ENCODE results near the gene SH3BP4. TPM values are rescaled to one million over a fixed set of nuclear protein-coding genes. Genes with fewer than 3 reads are reported as not detected.

Gene SH3BP4
- total and polyA plus RNA-seq, 2 donors (not counting 1 experiment from before 2014, with no cell fraction given) = 1.00 to 1.3 TPM

GRCh38 chr2:235095569-235095968 is 143.8 kb downstream of the SH3BP4 start:
- Histone ChIP-seq H3K27me3 (replicated peaks in 1 of 4; ENCODE audit: control extremely low read depth in 1 of 4, control insufficient read depth in 3 of 4, insufficient read depth in 4 of 4, low read length in 3 of 4) (peaks cover 0 to 5% (median 0%) of the 10 kb centered on the region in 4 experiments), H4K20me1 (ENCODE audit: control insufficient read depth, insufficient read depth, low read length, poor library complexity, severe bottlenecking) (no peaks in the 10 kb centered on the region), H3K9me3 (ENCODE audit: control extremely low read depth in 1 of 3, control insufficient read depth in 2 of 3, insufficient read depth in 1 of 3, low read length in 2 of 3) (no peaks in the 10 kb centered on the region), H3K9ac (ENCODE audit: low read length) (no peak overlapping the region), H3K36me3 (replicated peaks in 1 of 2; ENCODE audit: control extremely low read depth in 1 of 2, control insufficient read depth in 1 of 2, extremely low read depth in 1 of 2, insufficient read depth in 2 of 2, low read length in 1 of 2) (no peaks in the 10 kb centered on the region), H3K27ac (ENCODE audit: low read length in 2 of 2) (no peak overlapping the region), H3K4me1 (ENCODE audit: control insufficient read depth in 2 of 2, insufficient read depth in 2 of 2, low read length in 2 of 2) (no peaks in the 10 kb centered on the region), H2AFZ (ENCODE audit: insufficient read depth, low read depth, low read length, poor library complexity, severe bottlenecking) (no peak overlapping the region), H3K4me3 (ENCODE audit: control extremely low read depth in 1 of 5, extremely low read depth in 1 of 5, insufficient read depth in 1 of 5, low read depth in 2 of 5, low read length in 4 of 5) (no peak overlapping the region), H3K4me2 (replicated peaks; ENCODE audit: low read depth, low read length, poor library complexity, severe bottlenecking) (no peak overlapping the region), H3K79me2 (ENCODE audit: control insufficient read depth, insufficient read depth, low read length) (no peaks in the 10 kb centered on the region)
- ChIA-PET CTCF (no interaction called here), POLR2A (no interaction called here)
- intact Hi-C loops (cut with micrococcal nuclease) = no loop called here
- WGBS (ENCODE audit: insufficient coverage) = 88% methylated on average over 1 of the region's 2 CpGs
- DNase-seq (no peak), ATAC-seq (ENCODE audit: low read depth) (no peak)
- no peaks in the 10 kb centered on the region for H3K9me3 Mint-ChIP-seq (ENCODE audit: insufficient read depth)
- H3K4me1 Mint-ChIP-seq = no peaks in the 10 kb centered on the region
- no peak for TF ChIP-seq EZH2 (IDR thresholded peaks at IDR 0.05; ENCODE audit: borderline replicate concordance, insufficient read depth, low read depth, low read length, poor library complexity, severe bottlenecking)
- TF ChIP-seq CTCF (IDR thresholded peaks at IDR 0.05) = no peak
- no peak overlapping the region for H3K27ac Mint-ChIP-seq
- no peak overlapping the region for H3K4me3 Mint-ChIP-seq
- H3K27me3 Mint-ChIP-seq = peaks cover 25% of the 10 kb centered on the region

GRCh38 chr2:235096447-235096846 is 144.6 kb downstream of the SH3BP4 start:
- Histone ChIP-seq H3K4me2 (replicated peaks; ENCODE audit: low read depth, low read length, poor library complexity, severe bottlenecking) (no peak overlapping the region), H4K20me1 (ENCODE audit: control insufficient read depth, insufficient read depth, low read length, poor library complexity, severe bottlenecking) (no peaks in the 10 kb centered on the region), H3K36me3 (replicated peaks in 1 of 2; ENCODE audit: control extremely low read depth in 1 of 2, control insufficient read depth in 1 of 2, extremely low read depth in 1 of 2, insufficient read depth in 2 of 2, low read length in 1 of 2) (no peaks in the 10 kb centered on the region), H3K79me2 (ENCODE audit: control insufficient read depth, insufficient read depth, low read length) (no peaks in the 10 kb centered on the region), H3K27me3 (replicated peaks in 1 of 4; ENCODE audit: control extremely low read depth in 1 of 4, control insufficient read depth in 3 of 4, insufficient read depth in 4 of 4, low read length in 3 of 4) (peaks cover 0 to 7% (median 0%) of the 10 kb centered on the region in 4 experiments), H3K4me1 (ENCODE audit: control insufficient read depth in 2 of 2, insufficient read depth in 2 of 2, low read length in 2 of 2) (no peaks in the 10 kb centered on the region), H3K9ac (ENCODE audit: low read length) (no peak overlapping the region), H2AFZ (ENCODE audit: insufficient read depth, low read depth, low read length, poor library complexity, severe bottlenecking) (no peak overlapping the region), H3K9me3 (ENCODE audit: control extremely low read depth in 1 of 3, control insufficient read depth in 2 of 3, insufficient read depth in 1 of 3, low read length in 2 of 3) (no peaks in the 10 kb centered on the region), H3K27ac (ENCODE audit: low read length in 2 of 2) (no peak overlapping the region), H3K4me3 (ENCODE audit: control extremely low read depth in 1 of 5, extremely low read depth in 1 of 5, insufficient read depth in 1 of 5, low read depth in 2 of 5, low read length in 4 of 5) (no peak overlapping the region)
- POLR2A ChIA-PET = no interaction called here
- Mint-ChIP-seq H3K27me3 (peaks cover 25% of the 10 kb centered on the region), H3K4me3 (no peak overlapping the region), H3K27ac (no peak overlapping the region), H3K9me3 (ENCODE audit: insufficient read depth) (no peaks in the 10 kb centered on the region), H3K4me1 (no peaks in the 10 kb centered on the region)
- ATAC-seq (ENCODE audit: low read depth) (no peak), DNase-seq (no peak)
- 100% methylated on average over 1 of the region's 4 CpGs for WGBS (ENCODE audit: insufficient coverage)
- intact Hi-C loops (cut with micrococcal nuclease) = no loop called here
- TF ChIP-seq EZH2 (IDR thresholded peaks at IDR 0.05; ENCODE audit: borderline replicate concordance, insufficient read depth, low read depth, low read length, poor library complexity, severe bottlenecking) (no peak), CTCF (IDR thresholded peaks at IDR 0.05) (no peak)
- CTCF ChIA-PET = no interaction called here
